K562 (cell line): ENCODE data around the gene VGLL4. TPM values are rescaled to one million over a fixed set of nuclear protein-coding genes. Genes with fewer than 3 reads are reported as not detected.

Source experiments
- ATAC-seq: fragments of 200-7000 bp; cut with Tn5 transposase; 3 replicates; pipeline ENCODE4 v1.9.1; 2020; ENCODE audit warnings: moderate library complexity
- BruUV-seq: library from RNA; stranded (reverse); fragments of 400-500 nt; replicated peaks from 2 replicates; lab custom pipeline; 2021; lab: Mats Ljungman, UMichigan
- CTCF ChIA-PET: fragments of 300-600 bp; formaldehyde crosslinking; extraction: SDS; loops from one replicate; lab custom pipeline; 2021; ENCODE audit warnings: low intra/inter-chr PET ratio; lab: Yijun Ruan, JAX
- POLR2A ChIA-PET: fragments of 300-600, 350-650 bp; sonication (Branson Sonifier 250); formaldehyde crosslinking; extraction: SDS; loops from one replicate; lab custom pipeline; 2021; ENCODE audit warnings: antibody characterized with exemption, inconsistent platforms; lab: Yijun Ruan, JAX
- DNase-seq, 4 experiments: peaks; one replicate each; pipeline versions ENCODE4 v3.0.0 to v3.0.0-alpha.2; 2011 to 2018; ENCODE audit warnings: low spot score in 3 of 4, mixed read lengths in 3 of 4; ENCODE audit errors: extremely low read depth in 1 of 4
- FAIRE-seq: peaks from 2 replicates; lab custom pipeline; 2011; peaks lifted over from hg19 to GRCh38; lab: Jason Lieb, UNC
- H2AFZ ChIP-seq: 2 replicates; pipeline ENCODE4 v1.6.0; 2011; ENCODE audit warnings: low read depth, low read length, control low read depth, inconsistent platforms
- H3K27ac ChIP-seq: fragments of 200-600 bp; 3 replicates; pipeline ENCODE4 v1.8.0; 2011; ENCODE audit warnings: low read depth, mild to moderate bottlenecking, control low read depth, inconsistent platforms, low read length, moderate library complexity, mixed read lengths; ENCODE audit errors: extremely low read depth
- H3K27me3 ChIP-seq, 2 experiments: fragments of 300-600 bp in 1 of 2; 2 replicates in 1 of 2; 3 replicates in 1 of 2; pipeline versions ENCODE4 v1.6.0 to v1.8.0; 2011; ENCODE audit warnings: inconsistent platforms in 2 of 2, low read length in 2 of 2, mild to moderate bottlenecking in 1 of 2, mixed read lengths in 1 of 2, moderate library complexity in 1 of 2; ENCODE audit not compliant: control insufficient read depth in 2 of 2, insufficient read depth in 2 of 2
- H3K36me3 ChIP-seq: fragments of 300-600 bp; 3 replicates; pipeline ENCODE4 v1.8.0; 2011; ENCODE audit warnings: mild to moderate bottlenecking, low read length, inconsistent platforms; ENCODE audit not compliant: control insufficient read depth, insufficient read depth
- H3K4me1 ChIP-seq, 2 experiments: fragments of 200-600 bp in 1 of 2; replicated peaks in 1 of 2; 2 replicates in 1 of 2; 3 replicates in 1 of 2; pipeline versions ENCODE4 v1.5.1 to v1.8.0; 2011; ENCODE audit warnings: inconsistent platforms in 2 of 2, low read length in 2 of 2, mild to moderate bottlenecking in 1 of 2, mixed read lengths in 1 of 2, moderate library complexity in 1 of 2; ENCODE audit not compliant: control insufficient read depth in 2 of 2, insufficient read depth in 2 of 2
- H3K4me2 ChIP-seq: 2 replicates; pipeline ENCODE4 v1.6.1; 2011; ENCODE audit warnings: low read length, control low read depth, inconsistent platforms, mixed read lengths; ENCODE audit not compliant: insufficient read depth
- H3K4me3 ChIP-seq: fragments of 200-600 bp; sonication (generic), shearing (Covaris generic); 2 replicates; pipeline ENCODE4 v1.5.1; 2016; ENCODE audit warnings: control low read depth, inconsistent platforms
- H3K79me2 ChIP-seq: fragments of 200-600 bp; 3 replicates; pipeline ENCODE4 v1.8.0; 2011; ENCODE audit warnings: low read length, inconsistent platforms; ENCODE audit not compliant: control insufficient read depth, insufficient read depth
- H3K9ac ChIP-seq, 2 experiments: 2 replicates each; pipeline versions ENCODE4 v1.6.0 to v1.6.1; 2011; ENCODE audit warnings: low read depth in 2 of 2, low read length in 2 of 2, control low read depth in 1 of 2, inconsistent platforms in 1 of 2, mild to moderate bottlenecking in 1 of 2, mixed read lengths in 1 of 2; ENCODE audit not compliant: insufficient read depth in 1 of 2
- H3K9me1 ChIP-seq: one replicate; pipeline ENCODE4 v1.6.0; 2011; ENCODE audit warnings: inconsistent platforms, mild to moderate bottlenecking, low read length, moderate library complexity; ENCODE audit not compliant: control insufficient read depth, insufficient read depth
- H3K9me3 ChIP-seq: replicated peaks from 2 replicates; pipeline ENCODE4 v1.5.1; 2011; ENCODE audit warnings: low read depth, low read length, inconsistent platforms; ENCODE audit not compliant: control insufficient read depth, insufficient read depth
- H4K20me1 ChIP-seq: replicated peaks from 2 replicates; pipeline ENCODE4 v1.6.1; 2011; ENCODE audit warnings: low read length, inconsistent platforms, mixed read lengths; ENCODE audit not compliant: control insufficient read depth, insufficient read depth
- CEBPB ChIP-seq: fragments of 450-650 bp; IDR thresholded peaks from 2 replicates; pipeline ENCODE4 v1.6.1; 2016; ENCODE audit warnings: missing genetic modification characterization, missing compliant biosample characterization
- CGGBP1 ChIP-seq: fragments of 250-450 bp; sonication (Bioruptor Pico); IDR thresholded peaks from 2 replicates; pipeline ENCODE4 v1.9.0; 2021; ENCODE audit warnings: mild to moderate bottlenecking
- CHD4 ChIP-seq: fragments of 200-600 bp; sonication (generic); IDR thresholded peaks from 3 replicates; pipeline ENCODE4 v1.6.1; 2012; ENCODE audit warnings: low read depth, mild to moderate bottlenecking, mixed read lengths, low read length, inconsistent platforms; ENCODE audit not compliant: insufficient read depth, insufficient replicate concordance, poor library complexity, severe bottlenecking
- FOS ChIP-seq: IDR thresholded peaks from 3 replicates; pipeline ENCODE4 v1.6.1; 2011; ENCODE audit not compliant: insufficient read length; ENCODE audit errors: extremely low read depth
- GATA2 ChIP-seq: sonication (generic); formaldehyde crosslinking; IDR thresholded peaks from 2 replicates; pipeline ENCODE4 v1.4.0; 2020; ENCODE audit warnings: mild to moderate bottlenecking, missing genetic modification reagents
- HCFC1 ChIP-seq: IDR thresholded peaks from 2 replicates; pipeline ENCODE4 v1.6.1; 2012; ENCODE audit warnings: low read depth, low read length, improper control_type of control experiment
- HNRNPLL ChIP-seq: fragments of 200-400 bp; formaldehyde crosslinking; IDR thresholded peaks from 2 replicates; pipeline ENCODE4 v1.6.1; 2017; ENCODE audit warnings: low read length, low read depth, mild to moderate bottlenecking; ENCODE audit not compliant: poor library complexity, severe bottlenecking
- NEUROD1 ChIP-seq: fragments of 150-350 bp; IDR thresholded peaks from 2 replicates; pipeline ENCODE4 v1.6.1; 2014; ENCODE audit warnings: borderline replicate concordance, low read length, low read depth; ENCODE audit not compliant: partially characterized antibody
- POLR2B ChIP-seq: fragments of 450-650 bp; IDR thresholded peaks from 2 replicates; pipeline ENCODE4 v1.6.1; 2018; ENCODE audit warnings: low read depth; ENCODE audit not compliant: partially characterized antibody
- PPARD ChIP-seq: fragments of 250-450 bp; sonication (Bioruptor Pico); IDR thresholded peaks from 2 replicates; pipeline ENCODE4 v1.8.0; 2022; ENCODE audit warnings: inconsistent platforms, mild to moderate bottlenecking, moderate library complexity
- RB1 ChIP-seq: fragments of 450-650 bp; IDR thresholded peaks from 2 replicates; pipeline ENCODE4 v1.6.1; 2017; ENCODE audit warnings: low read depth, mild to moderate bottlenecking
- RHOXF2B ChIP-seq: fragments of 250-450 bp; sonication (Bioruptor Pico); conservative IDR thresholded peaks from 2 replicates; pipeline ENCODE4 v1.5.1; 2021
- THAP12 ChIP-seq: fragments of 250-450 bp; sonication (Bioruptor Pico); IDR thresholded peaks from 2 replicates; pipeline ENCODE4 v1.9.0; 2021; ENCODE audit warnings: mild to moderate bottlenecking, inconsistent platforms
- ZC3H4 ChIP-seq: sonication (generic); formaldehyde crosslinking; IDR thresholded peaks from 2 replicates; pipeline ENCODE4 v1.9.0; 2021; ENCODE audit warnings: missing genetic modification reagents, borderline replicate concordance
- ZNF76 ChIP-seq: fragments of 250-450 bp; sonication (Bioruptor Pico); IDR thresholded peaks from 2 replicates; pipeline ENCODE4 v1.4.0; 2020; ENCODE audit warnings: mild to moderate bottlenecking, moderate library complexity, borderline replicate concordance
- WGBS: fragments of 100-300 bp; shearing (Covaris generic); methylation state at CpG from one replicate; pipeline ENCODE4 v1.1.6; 2016; ENCODE audit warnings: low coverage, mixed read lengths; ENCODE audit not compliant: insufficient coverage; ENCODE audit errors: missing lambda C conversion rate; 5-methylcytosine and 5-hydroxymethylcytosine counted together
- in situ Hi-C: fragments of 300-500 bp; cut with MboI; formaldehyde crosslinking; loops from 4 replicates; pipeline ENCODE4 v1.15.0; 2018; ENCODE audit warnings: inconsistent platforms, mixed read lengths
- intact Hi-C: fragments of 100-400 bp; cut with micrococcal nuclease; formaldehyde crosslinking; loops from 2 replicates; pipeline ENCODE4 v1.14.2; 2022
- polyA plus RNA-seq, 8 experiments: library from polyadenylated mRNA; depleted of rRNA in 4 of 8; stranded (reverse) in 5 of 8; unstranded in 3 of 8; fragments of >200 nt; fragmentation: Nextera tagmentation in 2 of 8; fragmentation: Illumina TruSeq in 1 of 8; extraction: Ambion mirVana in 2 of 8; extraction: Trizol in 1 of 8; gene quantifications; 2 replicates each; pipeline versions ENCODE4 v1.2.1 to v1.2.3, GENCODE V29; 2011 to 2014; ENCODE audit warnings: inconsistent platforms in 1 of 8, missing spikeins in 1 of 8
- total RNA-seq, 7 experiments: library from RNA; depleted of rRNA in 6 of 7; stranded (reverse); fragments of >200 nt in 6 of 7; fragmentation: Illumina TruSeq in 2 of 7; extraction: Trizol in 2 of 7; gene quantifications; 2 replicates each; pipeline versions ENCODE4 v1.2.1 to v1.2.3, GENCODE V29; 2011 to 2021; ENCODE audit warnings: low replicate concordance in 1 of 7

Gene VGLL4
- total and polyA plus RNA-seq, 9 of the 15 experiments (the other 6 are each of a cell fraction or from before 2014, with no cell fraction given): 0.27 to 10.9 (median 8.6) TPM

- Histone ChIP-seq H3K9me1 (no peaks in the 10 kb centered on the region), H3K9ac (no peak overlapping the region), H3K4me2 (no peak overlapping the region), H3K4me3 (no peak overlapping the region), H4K20me1 (peaks cover 18% of the 10 kb centered on the region; the same call in 1 of the 2 replicates), H3K4me1 (no peaks in the 10 kb centered on the region), H3K9me3 (no peaks in the 10 kb centered on the region), H3K27me3 (peaks cover 0 to 23% of the 10 kb centered on the region in 2 experiments; a peak in 2 of 5 replicates), H3K36me3 (no peaks in the 10 kb centered on the region), H3K79me2 (no peaks in the 10 kb centered on the region; the same call in 2 of the 3 replicates), H3K27ac (no peak overlapping the region), H2AFZ (no peak overlapping the region)
- ATAC-seq (no peak), FAIRE-seq (no peak), DNase-seq (no peak)
- 15% methylated on average over 10 of the region's 10 CpGs for WGBS
- TF ChIP-seq CGGBP1 (no peak), CEBPB (tag) (peak; percentile 53)
- BruUV-seq: no TSS peak
- POLR2A ChIA-PET: interaction anchor here (0.6 to 1.0 kb wide), 3 partner anchors 22 to 213 kb away, joined by 3 read pairs; no protein-coding TSS in a partner anchor
- CTCF ChIA-PET: no interaction called here
- in situ Hi-C loops (no loop called here), intact Hi-C loops (no loop called here)
These were observed 60.1 kb downstream of the VGLL4 start for GRCh38 chr3:11583638-11584046.

- Histone ChIP-seq H3K36me3 (no peaks in the 10 kb centered on the region), H3K9me3 (no peaks in the 10 kb centered on the region), H3K9ac (no peak overlapping the region), H3K4me1 (no peaks in the 10 kb centered on the region), H3K4me3 (no peak overlapping the region), H3K4me2 (no peak overlapping the region), H3K27me3 (peaks cover 0 to 19% of the 10 kb centered on the region in 2 experiments; a peak in 2 of 5 replicates), H3K27ac (no peak overlapping the region), H2AFZ (no peak overlapping the region), H4K20me1 (peaks cover 18% of the 10 kb centered on the region; the same call in 1 of the 2 replicates), H3K79me2 (no peaks in the 10 kb centered on the region; the same call in 2 of the 3 replicates), H3K9me1 (no peaks in the 10 kb centered on the region)
- CTCF ChIA-PET: no interaction called here
- intact Hi-C loops: no loop called here
- no TSS peak for BruUV-seq
- DNase-seq (no peak), ATAC-seq (no peak), FAIRE-seq (no peak)
- POLR2A ChIA-PET: interaction anchor here (0.9 to 1.0 kb wide), 2 partner anchors 21 to 213 kb away, joined by 3 read pairs; no protein-coding TSS in a partner anchor
- in situ Hi-C loops: no loop called here
- TF ChIP-seq POLR2B (no peak), RHOXF2B (CRISPR knock-in tag) (no peak), HNRNPLL (no peak), ZNF76 (CRISPR knock-in tag) (no peak), THAP12 (CRISPR knock-in tag) (no peak), PPARD (CRISPR knock-in tag) (no peak), HCFC1 (no peak), RB1 (no peak), GATA2 (no peak), ZC3H4 (CRISPR knock-in tag) (no peak), FOS (no peak), NEUROD1 (no peak), CHD4 (no peak)
These were observed 60.5 kb downstream of the VGLL4 start for GRCh38 chr3:11583235-11583634.
